NCI-H1930 (cell line): ENCODE measurements around the gene MT3.
"Not testable (repeated sequence)": the region's sequence is repeated elsewhere in the genome, so short reads cannot be mapped to it uniquely, and the experiment has no call there.

Experiments
- DNase-seq, 2 experiments: peaks; one replicate each; lab custom pipeline; 2025; lab: John Stamatoyannopoulos, UW

MT3 gene

GRCh38 chr16:56610017-56610608 lies 20.8 kb downstream of the MT3 start:
- DNase-seq = no peak

GRCh38 chr16:56610609-56611111 lies 21.3 kb downstream of the MT3 start:
- DNase-seq = no peak

- no peak for DNase-seq
These were observed 22.0 kb downstream of the MT3 start for GRCh38 chr16:56611281-56611833.

- DNase-seq = no peak
These were observed 24.4 kb downstream of the MT3 start for GRCh38 chr16:56613706-56614105.

GRCh38 chr16:56614549-56614991 lies 25.2 kb downstream of the MT3 start:
- no peak for DNase-seq

GRCh38 chr16:56615353-56615752 lies 26.0 kb downstream of the MT3 start:
- DNase-seq = no peak

GRCh38 chr16:56616608-56617211 lies 27.4 kb downstream of the MT3 start:
- DNase-seq = no peak

- DNase-seq = no peak
These were observed 28.1 kb downstream of the MT3 start for GRCh38 chr16:56617212-56618085.

- DNase-seq = no peak
These were observed 28.8 kb downstream of the MT3 start for GRCh38 chr16:56618138-56618537.

GRCh38 chr16:56620339-56620897 lies 31.1 kb downstream of the MT3 start:
- no peak for DNase-seq

GRCh38 chr16:56621665-56622445 lies 32.5 kb downstream of the MT3 start:
- not testable (repeated sequence) for DNase-seq

GRCh38 chr16:56623184-56623583 lies 33.9 kb downstream of the MT3 start:
- not testable (repeated sequence) for DNase-seq

- DNase-seq = no peak
These were observed 34.3 kb downstream of the MT3 start for GRCh38 chr16:56623637-56624036.

- no peak for DNase-seq
These were observed 36.0 kb downstream of the MT3 start, which contains the start of gene MT1E for GRCh38 chr16:56625140-56625942. MT1E (plus strand) TSS chr16:56625781; CDS start chr16:56625852, 71 bp downstream.

- no peak for DNase-seq
These were observed 36.8 kb downstream of the MT3 start for GRCh38 chr16:56625943-56626654.

- DNase-seq = no peak
These were observed 37.4 kb downstream of the MT3 start for GRCh38 chr16:56626685-56627084.

- DNase-seq = no peak
These were observed 39.4 kb downstream of the MT3 start for GRCh38 chr16:56628486-56629350.

GRCh38 chr16:56629531-56629930 lies 40.2 kb downstream of the MT3 start:
- no peak for DNase-seq

GRCh38 chr16:56630134-56630533 lies 40.8 kb downstream of the MT3 start:
- no peak for DNase-seq
